PC-9 (cell line): ENCODE results near the gene MYRIP. TPM values are rescaled to one million over a fixed set of nuclear protein-coding genes. Genes with fewer than 3 reads are reported as not detected.

Source experiments
- BruUV-seq: library from RNA; stranded (reverse); fragments of 400-500 nt; replicated peaks from 2 replicates; lab custom pipeline; 2021; lab: Mats Ljungman, UMichigan
- CTCF ChIA-PET: fragments of 300-600 bp; sonication (Branson Sonifier 250); formaldehyde crosslinking; loops from one replicate; lab custom pipeline; 2022; ENCODE audit warnings: antibody characterized with exemption; lab: Charles Lee
- POLR2A ChIA-PET: fragments of 300-600 bp; sonication (Branson Sonifier 250); formaldehyde crosslinking; loops from one replicate; lab custom pipeline; 2022; ENCODE audit warnings: antibody characterized with exemption; ENCODE audit not compliant: unreplicated experiment; lab: Charles Lee
- DNase-seq, 2 experiments: peaks; one replicate each; pipeline versions ENCODE4 v3.0.0 to v3.0.0-alpha.2; 2015 to 2022; ENCODE audit warnings: mixed read lengths in 1 of 2
- H2AFZ ChIP-seq: fragments of 200-600 bp; sonication (generic); 2 replicates; pipeline ENCODE4 v1.8.1; 2017; ENCODE audit warnings: antibody characterized with exemption
- H3F3A ChIP-seq: fragments of 200-600 bp; sonication (generic); 2 replicates; pipeline ENCODE4 v1.8.1; 2017; ENCODE audit warnings: antibody characterized with exemption, mild to moderate bottlenecking, low read depth; ENCODE audit not compliant: insufficient read depth
- H3K27ac ChIP-seq: fragments of 200-600 bp; sonication (generic); 2 replicates; pipeline ENCODE4 v1.6.1; 2016; ENCODE audit warnings: mixed run types
- H3K27me3 ChIP-seq: fragments of 200-600 bp; sonication (generic); 2 replicates; pipeline ENCODE4 v1.6.1; 2016; ENCODE audit warnings: low read depth, mixed run types; ENCODE audit not compliant: insufficient read depth
- H3K36me3 ChIP-seq: fragments of 200-600 bp; sonication (generic); 2 replicates; pipeline ENCODE4 v1.6.1; 2016; ENCODE audit warnings: low read depth, mixed run types
- H3K4me1 ChIP-seq: fragments of 200-600 bp; sonication (generic); replicated peaks from 2 replicates; pipeline ENCODE4 v1.6.1; 2016; ENCODE audit warnings: mixed run types; ENCODE audit not compliant: insufficient read depth
- H3K4me2 ChIP-seq: fragments of 200-600 bp; sonication (generic); 2 replicates; pipeline ENCODE4 v1.6.1; 2017; ENCODE audit warnings: mixed run types
- H3K4me3 ChIP-seq: fragments of 200-600 bp; sonication (generic); 2 replicates; pipeline ENCODE4 v1.6.1; 2016; ENCODE audit warnings: mixed run types
- H3K79me2 ChIP-seq: fragments of 200-600 bp; sonication (generic); 2 replicates; pipeline ENCODE4 v1.6.1; 2017; ENCODE audit warnings: low read depth, mixed run types
- H3K9me2 ChIP-seq: fragments of 200-600 bp; sonication (generic); 2 replicates; pipeline ENCODE4 v1.8.1; 2017; ENCODE audit warnings: mild to moderate bottlenecking; ENCODE audit not compliant: insufficient read depth
- H3K9me3 ChIP-seq: fragments of 200-600 bp; sonication (generic); 2 replicates; pipeline ENCODE4 v1.8.1; 2016; ENCODE audit warnings: low read depth; ENCODE audit not compliant: insufficient read depth
- H4K20me1 ChIP-seq: fragments of 200-600 bp; sonication (generic); 2 replicates; pipeline ENCODE4 v1.8.1; 2017; ENCODE audit not compliant: insufficient read depth
- CTCF ChIP-seq: fragments of 200-600 bp; sonication (generic); conservative IDR thresholded peaks from 2 replicates; pipeline ENCODE4 v1.6.1; 2017; ENCODE audit warnings: mixed run types, antibody characterized with exemption, mild to moderate bottlenecking, moderate library complexity
- EZH2 ChIP-seq: fragments of 200-600 bp; sonication (generic); IDR thresholded peaks from 2 replicates; pipeline ENCODE4 v1.8.0; 2017; ENCODE audit warnings: antibody characterized with exemption, low read depth
- intact Hi-C: fragments of 100-400 bp; cut with micrococcal nuclease; formaldehyde crosslinking; loops from one replicate; pipeline ENCODE4 v1.10.0; 2022; ENCODE audit not compliant: unreplicated experiment
- total RNA-seq: library from RNA; stranded (reverse); gene quantifications from 2 replicates; pipeline ENCODE4 v1.2.3, GENCODE V29; 2021

The MYRIP gene
- total RNA-seq, 1 experiment from 2014 or later = not detected

DNA sequence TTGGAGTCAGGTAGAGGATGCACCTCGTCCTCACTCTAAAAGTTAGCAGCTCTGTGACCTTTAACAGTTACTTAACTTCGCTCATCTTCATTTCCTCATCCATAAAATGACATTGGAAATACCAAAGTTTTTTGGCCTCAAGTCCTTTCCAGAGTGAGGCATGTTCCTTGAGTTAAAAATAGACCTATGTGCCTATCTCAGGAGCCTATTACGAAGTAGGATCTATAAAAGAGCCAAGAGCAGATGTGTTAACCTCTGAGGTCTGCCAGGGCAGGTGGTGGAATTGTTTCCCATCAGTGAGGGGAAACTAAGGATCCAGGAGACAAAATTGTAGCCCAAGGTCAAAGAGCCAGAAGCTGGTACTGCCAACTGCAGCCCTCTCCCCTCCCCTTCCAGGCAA lies 379.7 kb downstream of the MYRIP start:
- no TSS peak for BruUV-seq

GRCh38 chr3:40190056-40190455 lies 380.6 kb downstream of the MYRIP start:
- no peak overlapping the region for H3K27ac ChIP-seq
- H3K36me3 ChIP-seq = no peaks in the 10 kb centered on the region
- H3K9me3 ChIP-seq = no peaks in the 10 kb centered on the region
- no peak for DNase-seq
- H3K79me2 ChIP-seq = no peaks in the 10 kb centered on the region
- intact Hi-C loops = loop anchor here (10.0 kb wide), 1 partner anchor 1685 kb away; no protein-coding TSS in a partner anchor
- no peak for TF ChIP-seq EZH2
- TF ChIP-seq CTCF = no peak
- CTCF ChIA-PET = no interaction called here
- H4K20me1 ChIP-seq = no peaks in the 10 kb centered on the region
- H3K27me3 ChIP-seq = no peaks in the 10 kb centered on the region
- H2AFZ ChIP-seq = no peak overlapping the region
- H3K4me3 ChIP-seq = no peak overlapping the region
- POLR2A ChIA-PET = no interaction called here
- BruUV-seq = no TSS peak
- no peak overlapping the region for H3K4me2 ChIP-seq
- H3F3A ChIP-seq = no peaks in the 10 kb centered on the region
- H3K9me2 ChIP-seq = no peaks in the 10 kb centered on the region
- H3K4me1 ChIP-seq = no peaks in the 10 kb centered on the region

More for the DNA sequence above, 379.7 kb downstream of the MYRIP start:
- intact Hi-C loops = no loop called here
- Histone ChIP-seq H3K4me3 (no peak overlapping the region), H3K79me2 (no peaks in the 10 kb centered on the region), H3K27me3 (no peaks in the 10 kb centered on the region), H2AFZ (no peak overlapping the region), H3F3A (no peaks in the 10 kb centered on the region), H3K4me1 (no peaks in the 10 kb centered on the region), H3K27ac (no peak overlapping the region), H3K9me2 (no peaks in the 10 kb centered on the region), H4K20me1 (no peaks in the 10 kb centered on the region), H3K9me3 (no peaks in the 10 kb centered on the region), H3K36me3 (no peaks in the 10 kb centered on the region), H3K4me2 (no peak overlapping the region)
- CTCF ChIA-PET = no interaction called here
- no peak for TF ChIP-seq EZH2
- TF ChIP-seq CTCF = no peak
- no peak for DNase-seq
- POLR2A ChIA-PET = no interaction called here

DNA sequence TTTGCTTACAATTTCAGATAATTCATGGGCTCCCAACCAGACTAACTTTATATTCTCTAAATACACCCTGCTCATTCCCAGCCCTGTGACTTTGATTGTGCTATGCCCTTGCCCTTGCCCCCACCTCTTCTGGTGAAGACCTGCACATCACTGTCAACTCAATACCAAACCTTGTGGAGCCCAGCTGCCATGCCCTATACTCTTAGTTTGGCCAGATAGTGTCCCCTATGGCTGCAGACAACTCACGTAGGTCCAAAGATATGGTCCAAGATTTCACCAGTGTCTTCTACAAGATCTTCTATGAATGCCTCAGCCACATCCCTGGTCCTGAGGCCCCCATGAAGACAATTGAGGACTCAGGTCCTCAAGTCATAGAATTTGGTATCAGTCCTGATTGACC lies 381.8 kb downstream of the MYRIP start:
- Histone ChIP-seq H2AFZ (no peak overlapping the region), H3K27me3 (no peaks in the 10 kb centered on the region), H3K9me2 (no peaks in the 10 kb centered on the region), H3K4me1 (no peaks in the 10 kb centered on the region), H3K4me3 (no peak overlapping the region), H4K20me1 (no peaks in the 10 kb centered on the region), H3F3A (no peaks in the 10 kb centered on the region), H3K4me2 (no peak overlapping the region), H3K27ac (no peak overlapping the region), H3K9me3 (no peaks in the 10 kb centered on the region), H3K79me2 (no peaks in the 10 kb centered on the region), H3K36me3 (no peaks in the 10 kb centered on the region)
- DNase-seq = no peak
- CTCF ChIA-PET = interaction anchor here (0.5 to 1.4 kb wide), 5 partner anchors 11 to 776 kb away, joined by 3 to 6 read pairs (median 3); partner anchors contain the start of gene EIF1B
- POLR2A ChIA-PET = interaction anchor here (0.5 kb wide), 1 partner anchor 113 kb away, joined by 3 read pairs; no protein-coding TSS in a partner anchor
- no peak for TF ChIP-seq EZH2
- no peak for TF ChIP-seq CTCF
- intact Hi-C loops = loop anchor here (10.0 kb wide), 1 partner anchor 1684 kb away; no protein-coding TSS in a partner anchor
- BruUV-seq = no TSS peak
